Dendritic cell treated with granulocyte-macrophage colony-stimulating factor and Interleukin-4, amounts not matched to agents 40 ng/mL and 50 ng/mL, for 4 days (primary cell): ENCODE measurements around the gene CEP83.

ENCODE experiments used
- H3K27ac Mint-ChIP-seq: one replicate; pipeline ENCODE4 v1.8.0; 2022; ENCODE audit warnings: mild to moderate bottlenecking, mixed read lengths
- H3K27me3 Mint-ChIP-seq: one replicate; pipeline ENCODE4 v1.8.0; 2022; ENCODE audit warnings: mild to moderate bottlenecking, mixed read lengths
- H3K36me3 Mint-ChIP-seq: one replicate; pipeline ENCODE4 v1.8.0; 2022; ENCODE audit warnings: low read depth, mixed read lengths
- H3K4me1 Mint-ChIP-seq: one replicate; pipeline ENCODE4 v1.8.0; 2022; ENCODE audit warnings: low read depth, mixed read lengths
- H3K4me3 Mint-ChIP-seq: one replicate; pipeline ENCODE4 v1.8.0; 2022; ENCODE audit warnings: mild to moderate bottlenecking, moderate library complexity, mixed read lengths
- H3K9me3 Mint-ChIP-seq: one replicate; pipeline ENCODE4 v1.8.0; 2022; ENCODE audit warnings: mixed read lengths
- intact Hi-C: fragments of 100-400 bp; cut with micrococcal nuclease; formaldehyde crosslinking; loops from one replicate; pipeline ENCODE4 v1.15.0; 2022

The CEP83 gene

GRCh38 chr12:94297876-94298505, 161.7 kb downstream of the CEP83 start:
- H3K4me1 Mint-ChIP-seq: no peaks in the 10 kb centered on the region
- no peak overlapping the region for H3K27ac Mint-ChIP-seq
- peaks cover 44% of the 10 kb centered on the region for H3K36me3 Mint-ChIP-seq
- intact Hi-C loops: no loop called here
- no peak overlapping the region for H3K4me3 Mint-ChIP-seq
- H3K9me3 Mint-ChIP-seq: no peaks in the 10 kb centered on the region
- no peaks in the 10 kb centered on the region for H3K27me3 Mint-ChIP-seq

GRCh38 chr12:94297096-94297699, 162.5 kb downstream of the CEP83 start:
- no peaks in the 10 kb centered on the region for H3K9me3 Mint-ChIP-seq
- no peak overlapping the region for H3K27ac Mint-ChIP-seq
- no peaks in the 10 kb centered on the region for H3K27me3 Mint-ChIP-seq
- H3K36me3 Mint-ChIP-seq: peaks cover 41% of the 10 kb centered on the region
- H3K4me3 Mint-ChIP-seq: no peak overlapping the region
- intact Hi-C loops: no loop called here
- no peaks in the 10 kb centered on the region for H3K4me1 Mint-ChIP-seq

GRCh38 chr12:94290353-94290752, 169.3 kb downstream of the CEP83 start:
- no peak overlapping the region for H3K4me3 Mint-ChIP-seq
- no peaks in the 10 kb centered on the region for H3K4me1 Mint-ChIP-seq
- no peak overlapping the region for H3K27ac Mint-ChIP-seq
- no peaks in the 10 kb centered on the region for H3K9me3 Mint-ChIP-seq
- no peaks in the 10 kb centered on the region for H3K27me3 Mint-ChIP-seq
- peaks cover 23% of the 10 kb centered on the region for H3K36me3 Mint-ChIP-seq
- intact Hi-C loops: no loop called here

- intact Hi-C loops: no loop called here
- H3K27ac Mint-ChIP-seq: no peak overlapping the region
- no peaks in the 10 kb centered on the region for H3K4me1 Mint-ChIP-seq
- no peaks in the 10 kb centered on the region for H3K27me3 Mint-ChIP-seq
- no peak overlapping the region for H3K4me3 Mint-ChIP-seq
- H3K36me3 Mint-ChIP-seq: peaks cover 23% of the 10 kb centered on the region
- H3K9me3 Mint-ChIP-seq: no peaks in the 10 kb centered on the region
Observed at GRCh38 chr12:94289461-94290312, 170.0 kb downstream of the CEP83 start.

GRCh38 chr12:94287245-94287628, 172.4 kb downstream of the CEP83 start:
- H3K9me3 Mint-ChIP-seq: no peaks in the 10 kb centered on the region
- no peaks in the 10 kb centered on the region for H3K27me3 Mint-ChIP-seq
- peaks cover 26% of the 10 kb centered on the region for H3K36me3 Mint-ChIP-seq
- intact Hi-C loops: no loop called here
- no peak overlapping the region for H3K27ac Mint-ChIP-seq
- H3K4me1 Mint-ChIP-seq: peaks cover 11% of the 10 kb centered on the region
- H3K4me3 Mint-ChIP-seq: no peak overlapping the region

- peaks cover 16% of the 10 kb centered on the region for H3K4me1 Mint-ChIP-seq
- intact Hi-C loops: no loop called here
Observed at GRCh38 chr12:94286583-94287244, 173.0 kb downstream of the CEP83 start.

GRCh38 chr12:94285943-94286582, 173.6 kb downstream of the CEP83 start:
- Mint-ChIP-seq H3K27me3 (no peaks in the 10 kb centered on the region), H3K4me3 (no peak overlapping the region), H3K27ac (no peak overlapping the region), H3K4me1 (peaks cover 18% of the 10 kb centered on the region), H3K9me3 (no peaks in the 10 kb centered on the region), H3K36me3 (peaks cover 26% of the 10 kb centered on the region)
- intact Hi-C loops: no loop called here

More at GRCh38 chr12:94286583-94287244, 173.0 kb downstream of the CEP83 start:
- Mint-ChIP-seq H3K27ac (no peak overlapping the region), H3K9me3 (no peaks in the 10 kb centered on the region), H3K36me3 (peaks cover 26% of the 10 kb centered on the region), H3K27me3 (no peaks in the 10 kb centered on the region), H3K4me3 (no peak overlapping the region)

GRCh38 chr12:94284859-94285258, 174.8 kb downstream of the CEP83 start:
- H3K9me3 Mint-ChIP-seq: no peaks in the 10 kb centered on the region
- no peaks in the 10 kb centered on the region for H3K27me3 Mint-ChIP-seq
- H3K27ac Mint-ChIP-seq: no peak overlapping the region
- H3K4me1 Mint-ChIP-seq: peaks cover 18% of the 10 kb centered on the region
- H3K36me3 Mint-ChIP-seq: peaks cover 26% of the 10 kb centered on the region
- no peak overlapping the region for H3K4me3 Mint-ChIP-seq
- intact Hi-C loops: no loop called here

- intact Hi-C loops: no loop called here
- peaks cover 18% of the 10 kb centered on the region for H3K4me1 Mint-ChIP-seq
- H3K27ac Mint-ChIP-seq: no peak overlapping the region
- no peak overlapping the region for H3K4me3 Mint-ChIP-seq
- H3K27me3 Mint-ChIP-seq: no peaks in the 10 kb centered on the region
- H3K9me3 Mint-ChIP-seq: no peaks in the 10 kb centered on the region
- H3K36me3 Mint-ChIP-seq: peaks cover 26% of the 10 kb centered on the region
Observed at GRCh38 chr12:94284046-94284445, 175.6 kb downstream of the CEP83 start.

GRCh38 chr12:94282675-94283074, 177.0 kb downstream of the CEP83 start:
- no peaks in the 10 kb centered on the region for H3K27me3 Mint-ChIP-seq
- peaks cover 15% of the 10 kb centered on the region for H3K36me3 Mint-ChIP-seq
- no peaks in the 10 kb centered on the region for H3K9me3 Mint-ChIP-seq
- peaks cover 28% of the 10 kb centered on the region for H3K4me1 Mint-ChIP-seq
- H3K4me3 Mint-ChIP-seq: no peak overlapping the region
- no peak overlapping the region for H3K27ac Mint-ChIP-seq
- intact Hi-C loops: no loop called here

- intact Hi-C loops: no loop called here
- Mint-ChIP-seq H3K9me3 (no peaks in the 10 kb centered on the region), H3K4me1 (peaks cover 29% of the 10 kb centered on the region), H3K4me3 (no peak overlapping the region), H3K27me3 (no peaks in the 10 kb centered on the region), H3K27ac (no peak overlapping the region), H3K36me3 (peaks cover 7% of the 10 kb centered on the region)
Observed at GRCh38 chr12:94280063-94280462, 179.6 kb downstream of the CEP83 start.

- Mint-ChIP-seq H3K9me3 (peaks cover under 1% of the 10 kb centered on the region), H3K4me3 (no peak overlapping the region), H3K27ac (no peak overlapping the region), H3K27me3 (no peaks in the 10 kb centered on the region), H3K36me3 (no peaks in the 10 kb centered on the region), H3K4me1 (peaks cover 23% of the 10 kb centered on the region)
- intact Hi-C loops: no loop called here
Observed at GRCh38 chr12:94277426-94278000, 182.2 kb downstream of the CEP83 start.

- Mint-ChIP-seq H3K4me3 (no peak overlapping the region), H3K27me3 (no peaks in the 10 kb centered on the region), H3K36me3 (no peaks in the 10 kb centered on the region), H3K9me3 (peaks cover 8% of the 10 kb centered on the region), H3K4me1 (peaks cover 23% of the 10 kb centered on the region), H3K27ac (no peak overlapping the region)
- intact Hi-C loops: no loop called here
Observed at GRCh38 chr12:94276725-94277124, 182.9 kb downstream of the CEP83 start.
